Esophagus squamous epithelium (tissue), 5 donors: ENCODE results near the gene TP53RK. TPM values are rescaled to one million over a fixed set of nuclear protein-coding genes. Genes with fewer than 3 reads are reported as not detected.

Experiments
- DNase-seq: peaks from one replicate; lab custom pipeline; 2025; lab: John Stamatoyannopoulos, UW
- H3K27ac ChIP-seq, 4 donors: fragments of 200-600 bp; sonication (generic); one replicate each; pipeline ENCODE4 v1.5.1; 2016 to 2019; ENCODE audit warnings: mild to moderate bottlenecking in 1 of 4
- H3K27me3 ChIP-seq, 4 donors: fragments of 200-600 bp; sonication (generic); 1 replicate in 3 of 4; 2 replicates in 1 of 4; pipeline versions ENCODE4 v1.5.1 to v1.6.0; 2017 to 2021; ENCODE audit warnings: antibody characterized with exemption in 1 of 4
- H3K36me3 ChIP-seq, 3 donors: fragments of 200-600 bp; sonication (generic); one replicate each; pipeline ENCODE4 v1.5.1; 2016 to 2019
- H3K4me1 ChIP-seq, 3 donors: fragments of 200-600 bp; sonication (generic); one replicate each; pipeline ENCODE4 v1.5.1; 2017 to 2019
- H3K4me3 ChIP-seq, 4 donors: fragments of 200-600 bp; sonication (generic); 1 replicate in 3 of 4; 2 replicates in 1 of 4; pipeline ENCODE4 v1.5.1; 2016 to 2019; ENCODE audit warnings: mild to moderate bottlenecking in 2 of 4, moderate library complexity in 1 of 4
- H3K9me3 ChIP-seq, 3 donors: fragments of 200-600 bp; sonication (generic); one replicate each; pipeline ENCODE4 v1.5.1; 2016 to 2019
- CTCF ChIP-seq, 6 experiments: fragments of 450-650 bp in 4 of 6; fragments of 200-600 bp in 2 of 6; sonication (generic) in 2 of 6; IDR thresholded peaks; one replicate each; pipeline ENCODE4 v1.5.1; 2016 to 2019; ENCODE audit warnings: antibody characterized with exemption in 6 of 6, mild to moderate bottlenecking in 4 of 6, moderate library complexity in 4 of 6
- POLR2A ChIP-seq, 4 donors: fragments of 450-650 bp; IDR thresholded peaks; one replicate each; pipeline ENCODE4 v1.6.1; 2017; ENCODE audit warnings: antibody characterized with exemption in 4 of 4, mild to moderate bottlenecking in 4 of 4, moderate library complexity in 3 of 4
- WGBS, 2 donors: methylation state at CpG; one replicate each; pipeline ENCODE4 v1.1.5; 2018; 5-methylcytosine and 5-hydroxymethylcytosine counted together
- intact Hi-C: fragments of 100-400 bp; cut with DNase I; formaldehyde crosslinking; loops from one replicate; pipeline ENCODE4 v1.15.0; 2022
- total RNA-seq, 4 donors: library from RNA; depleted of rRNA; stranded (reverse); fragments of >200 nt; gene quantifications; one replicate each; pipeline ENCODE4 v1.1.0, GENCODE V29; 2016
- donor health status: DM: yes; HTN: yes; CAD: no.

Gene TP53RK
- total RNA-seq, 4 donors from 2014 or later: 14.3 to 20.2 (median 17.1) TPM

- no peak overlapping the region for H3K27ac ChIP-seq
- TF ChIP-seq CTCF (IDR thresholded peaks at IDR 0.05): no peak
- TF ChIP-seq POLR2A (IDR thresholded peaks at IDR 0.05): no peak
- no peak overlapping the region for H3K4me3 ChIP-seq
- no peaks in the 10 kb centered on the region for H3K27me3 ChIP-seq
- H3K4me1 ChIP-seq: no peaks in the 10 kb centered on the region
- H3K36me3 ChIP-seq: peaks cover 0 to 11% (median 0%) of the 10 kb centered on the region in 3 donors
- WGBS, 2 donors: 28 to 50% methylated on average over 1 of the region's 1 CpG
- no peak for DNase-seq
- intact Hi-C loops: no loop called here
- H3K9me3 ChIP-seq: peaks cover 0 to 12% (median 5%) of the 10 kb centered on the region in 3 donors
Observed at GRCh38 chr20:46724343-46724959, 35.2 kb upstream of the TP53RK start.

- WGBS, 2 donors: 70 to 88% methylated on average over 1 of the region's 1 CpG
- H3K4me3 ChIP-seq: no peak overlapping the region
- H3K9me3 ChIP-seq: peaks cover 0 to 12% (median 5%) of the 10 kb centered on the region in 3 donors
- intact Hi-C loops: no loop called here
- peaks cover 0 to 11% (median 0%) of the 10 kb centered on the region in 3 donors for H3K36me3 ChIP-seq
- no peaks in the 10 kb centered on the region for H3K4me1 ChIP-seq
- DNase-seq: no peak
- H3K27ac ChIP-seq: no peak overlapping the region
- TF ChIP-seq POLR2A (IDR thresholded peaks at IDR 0.05) (no peak), CTCF (IDR thresholded peaks at IDR 0.05) (no peak)
- no peaks in the 10 kb centered on the region for H3K27me3 ChIP-seq
Observed at GRCh38 chr20:46723039-46723438, 33.8 kb upstream of the TP53RK start.

GRCh38 chr20:46722450-46722849 lies 33.2 kb upstream of the TP53RK start:
- intact Hi-C loops: no loop called here
- no peak for DNase-seq
- Histone ChIP-seq H3K36me3 (peaks cover 0 to 11% (median 0%) of the 10 kb centered on the region in 3 donors), H3K9me3 (peaks cover 0 to 12% (median 5%) of the 10 kb centered on the region in 3 donors), H3K27ac (no peak overlapping the region), H3K4me3 (no peak overlapping the region), H3K4me1 (no peaks in the 10 kb centered on the region), H3K27me3 (no peaks in the 10 kb centered on the region)
- TF ChIP-seq CTCF (IDR thresholded peaks at IDR 0.05) (no peak), POLR2A (IDR thresholded peaks at IDR 0.05) (no peak)
- 87 to 96% methylated on average over 2 of the region's 2 CpGs for WGBS, 2 donors

- no peak overlapping the region for H3K27ac ChIP-seq
Observed at GRCh38 chr20:46721476-46721875, 32.2 kb upstream of the TP53RK start.

More at GRCh38 chr20:46721476-46721875, 32.2 kb upstream of the TP53RK start:
- Histone ChIP-seq H3K27me3 (no peaks in the 10 kb centered on the region), H3K9me3 (peaks cover 0 to 12% (median 5%) of the 10 kb centered on the region in 3 donors), H3K4me1 (no peaks in the 10 kb centered on the region), H3K4me3 (no peak overlapping the region), H3K36me3 (peaks cover 0 to 11% (median 0%) of the 10 kb centered on the region in 3 donors)
- intact Hi-C loops: no loop called here
- DNase-seq: no peak
- WGBS, 2 donors: 78 to 95% methylated on average over 1 of the region's 1 CpG
- TF ChIP-seq CTCF (IDR thresholded peaks at IDR 0.05): no peak
- TF ChIP-seq POLR2A (IDR thresholded peaks at IDR 0.05): no peak
